Gastrocnemius medialis (tissue), 4 donors: ENCODE measurements around the gene GLIPR1L2. TPM values are rescaled to one million over a fixed set of nuclear protein-coding genes. Genes with fewer than 3 reads are reported as not detected.

Experiments used
- ATAC-seq, 2 donors: fragments of 150-250 bp; one replicate each; pipeline ENCODE4 v1.9.1; 2016
- DNase-seq, 2 donors: peaks; one replicate each; pipeline ENCODE4 v3.0.0-alpha.2; 2019
- H3K27ac ChIP-seq, 4 donors: fragments of 200-600 bp; sonication (generic); 1 replicate in 1 of 4; 2 replicates in 3 of 4; pipeline ENCODE4 v1.5.1; 2016 to 2018; ENCODE audit warnings: mild to moderate bottlenecking in 2 of 4, moderate library complexity in 1 of 4
- H3K27me3 ChIP-seq, 3 donors: fragments of 200-600 bp; sonication (generic) in 2 of 3; 1 replicate in 1 of 3; 2 replicates in 2 of 3; pipeline versions ENCODE4 v1.5.1 to v1.6.0; 2016 to 2019; ENCODE audit warnings: mild to moderate bottlenecking in 1 of 3, moderate library complexity in 1 of 3
- H3K36me3 ChIP-seq, 2 donors: fragments of 200-600 bp; sonication (generic) in 1 of 2; one replicate each; pipeline ENCODE4 v1.5.1; 2017 to 2018
- H3K4me1 ChIP-seq, 2 donors: fragments of 200-600 bp; sonication (generic) in 1 of 2; one replicate each; pipeline ENCODE4 v1.5.1; 2016 to 2017; ENCODE audit warnings: mild to moderate bottlenecking in 2 of 2
- H3K4me3 ChIP-seq, 4 donors: fragments of 200-600 bp; sonication (generic) in 3 of 4; 1 replicate in 1 of 4; 2 replicates in 3 of 4; pipeline ENCODE4 v1.5.1; 2016 to 2019; ENCODE audit warnings: mild to moderate bottlenecking in 2 of 4
- H3K9me3 ChIP-seq, 3 donors: fragments of 200-600 bp; sonication (generic) in 2 of 3; 1 replicate in 1 of 3; 2 replicates in 2 of 3; pipeline ENCODE4 v1.5.1; 2016 to 2019
- CTCF ChIP-seq, 5 experiments: fragments of 450-650 bp in 3 of 5; fragments of 200-600 bp in 2 of 5; sonication (generic) in 2 of 5; IDR thresholded peaks in 4 of 5; conservative IDR thresholded peaks in 1 of 5; 1 replicate in 4 of 5; 2 replicates in 1 of 5; pipeline ENCODE4 v1.5.1; 2016 to 2019; ENCODE audit warnings: antibody characterized with exemption in 5 of 5, mild to moderate bottlenecking in 3 of 5, moderate library complexity in 3 of 5
- POLR2A ChIP-seq, 2 donors: fragments of 450-650 bp; IDR thresholded peaks; one replicate each; pipeline ENCODE4 v1.6.1; 2017; ENCODE audit warnings: antibody characterized with exemption in 2 of 2, mild to moderate bottlenecking in 2 of 2, moderate library complexity in 2 of 2
- in situ Hi-C, 4 donors: fragments of 200-750 bp; cut with MboI; loops; one replicate each; pipeline versions ENCODE4 v1.15.0 to v1.8.0; 2017; ENCODE audit warnings: low sequenced_read_pairs in 4 of 4
- intact Hi-C: fragments of 100-400 bp; cut with DNase I; formaldehyde crosslinking; loops from one replicate; pipeline ENCODE4 v1.15.1; 2023; ENCODE audit warnings: low total_unique reads
- total RNA-seq, 4 donors: library from RNA; depleted of rRNA; stranded (reverse); fragments of >200 nt; gene quantifications; one replicate each; pipeline versions ENCODE4 v1.1.0 to v1.2.3, GENCODE V29; 2016

GLIPR1L2 gene
- total RNA-seq, 4 donors from 2014 or later = 0.33 to 1.0 (median 0.49) TPM; not detected in 1

- in situ Hi-C loops = no loop called here
- ATAC-seq (no peak), DNase-seq (no peak)
- TF ChIP-seq POLR2A (IDR thresholded peaks at IDR 0.05) = no peak
- no peak for TF ChIP-seq CTCF (IDR thresholded peaks at IDR 0.05 in 4 of 5, conservative IDR thresholded peaks at IDR 0.05 in 1 of 5)
- intact Hi-C loops = no loop called here
- Histone ChIP-seq H3K27ac (no peak overlapping the region), H3K36me3 (no peaks in the 10 kb centered on the region), H3K4me1 (no peaks in the 10 kb centered on the region), H3K9me3 (no peaks in the 10 kb centered on the region), H3K27me3 (no peaks in the 10 kb centered on the region), H3K4me3 (no peak overlapping the region)
These were observed 40.5 kb upstream of the GLIPR1L2 start for GRCh38 chr12:75350413-75350812.

- H3K27me3 ChIP-seq = no peaks in the 10 kb centered on the region
- DNase-seq = no peak
- no peaks in the 10 kb centered on the region for H3K4me1 ChIP-seq
- intact Hi-C loops = no loop called here
- H3K4me3 ChIP-seq = no peak overlapping the region
- H3K9me3 ChIP-seq = no peaks in the 10 kb centered on the region
- TF ChIP-seq CTCF (IDR thresholded peaks at IDR 0.05 in 4 of 5, conservative IDR thresholded peaks at IDR 0.05 in 1 of 5) (no peak), POLR2A (IDR thresholded peaks at IDR 0.05) (no peak)
- H3K27ac ChIP-seq = no peak overlapping the region
- no peak for ATAC-seq
- in situ Hi-C loops = no loop called here
- H3K36me3 ChIP-seq = no peaks in the 10 kb centered on the region
These were observed 36.9 kb upstream of the GLIPR1L2 start for GRCh38 chr12:75354011-75354410.

- no peak for ATAC-seq
- H3K4me1 ChIP-seq = peaks cover 0 to 4% of the 10 kb centered on the region in 2 donors
- in situ Hi-C loops = no loop called here
These were observed 30.0 kb upstream of the GLIPR1L2 start for GRCh38 chr12:75360920-75361319.

GRCh38 chr12:75361408-75361807 is 29.5 kb upstream of the GLIPR1L2 start:
- ATAC-seq (no peak), DNase-seq (no peak)
- Histone ChIP-seq H3K4me3 (no peak overlapping the region), H3K36me3 (no peaks in the 10 kb centered on the region), H3K27me3 (no peaks in the 10 kb centered on the region), H3K27ac (no peak overlapping the region), H3K4me1 (peaks cover 0 to 4% of the 10 kb centered on the region in 2 donors), H3K9me3 (no peaks in the 10 kb centered on the region)
- TF ChIP-seq CTCF (IDR thresholded peaks at IDR 0.05 in 4 of 5, conservative IDR thresholded peaks at IDR 0.05 in 1 of 5) = no peak
- no peak for TF ChIP-seq POLR2A (IDR thresholded peaks at IDR 0.05)
- intact Hi-C loops (no loop called here), in situ Hi-C loops (no loop called here)

More at GRCh38 chr12:75360920-75361319, 30.0 kb upstream of the GLIPR1L2 start:
- no peak overlapping the region for H3K27ac ChIP-seq
- intact Hi-C loops = no loop called here
- H3K9me3 ChIP-seq = no peaks in the 10 kb centered on the region
- no peak for TF ChIP-seq POLR2A (IDR thresholded peaks at IDR 0.05)
- no peak for TF ChIP-seq CTCF (IDR thresholded peaks at IDR 0.05 in 4 of 5, conservative IDR thresholded peaks at IDR 0.05 in 1 of 5)
- H3K27me3 ChIP-seq = no peaks in the 10 kb centered on the region
- no peak for DNase-seq
- no peak overlapping the region for H3K4me3 ChIP-seq
- no peaks in the 10 kb centered on the region for H3K36me3 ChIP-seq

GRCh38 chr12:75364919-75365318 is 26.0 kb upstream of the GLIPR1L2 start:
- intact Hi-C loops = no loop called here
- TF ChIP-seq CTCF (IDR thresholded peaks at IDR 0.05 in 4 of 5, conservative IDR thresholded peaks at IDR 0.05 in 1 of 5) (no peak), POLR2A (IDR thresholded peaks at IDR 0.05) (no peak)
- peak; percentile 78 to 97 for ATAC-seq
- in situ Hi-C loops = no loop called here
- Histone ChIP-seq H3K27ac (no peak overlapping the region), H3K9me3 (no peaks in the 10 kb centered on the region), H3K4me1 (peaks cover 0 to 4% of the 10 kb centered on the region in 2 donors), H3K36me3 (no peaks in the 10 kb centered on the region), H3K4me3 (no peak overlapping the region), H3K27me3 (no peaks in the 10 kb centered on the region)
- peak; percentile 12 to 32 for DNase-seq
